NT2/D1 (cell line): ENCODE data around the gene PARP16.

Source experiments
- SUZ12 ChIP-seq: IDR thresholded peaks from 2 replicates; pipeline ENCODE4 v1.6.1; 2011; ENCODE audit not compliant: insufficient read length, insufficient read depth; ENCODE audit errors: extremely low read depth
- YY1 ChIP-seq: IDR thresholded peaks from 2 replicates; pipeline ENCODE4 v1.6.1; 2011; ENCODE audit not compliant: insufficient read length, insufficient read depth
- ZNF274 ChIP-seq: IDR thresholded peaks from 2 replicates; pipeline ENCODE4 v1.6.1; 2011; ENCODE audit warnings: mild to moderate bottlenecking, low read depth, low read length

DNA sequence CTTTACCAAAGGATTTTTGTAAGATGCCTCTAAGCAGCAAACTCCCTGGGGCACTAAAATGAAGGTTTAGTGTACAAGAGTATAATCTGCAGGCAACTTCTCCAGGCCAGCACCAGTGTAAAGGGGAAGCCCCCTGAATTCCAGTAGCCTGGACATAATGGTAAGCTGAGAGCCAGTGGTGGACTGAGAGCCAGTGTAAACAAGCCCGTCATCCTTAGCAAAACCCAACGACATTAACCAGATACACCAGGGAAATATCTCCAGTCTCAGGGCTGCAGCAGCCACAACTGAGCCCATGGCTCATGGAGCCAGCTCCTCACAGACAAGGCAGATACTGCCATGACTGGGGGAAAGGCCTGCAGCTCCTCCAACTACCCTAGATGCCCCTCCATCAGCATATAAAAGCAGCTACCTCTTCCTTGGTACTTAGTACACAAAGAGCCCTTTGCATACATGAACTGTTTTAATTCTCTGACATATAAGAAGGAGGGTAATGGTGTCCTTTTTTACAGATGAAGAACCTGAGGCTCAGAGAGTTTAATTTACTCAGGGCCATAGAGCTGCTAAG is 21.7 kb downstream of the PARP16 start:
- TF ChIP-seq ZNF274 (no peak), SUZ12 (no peak), YY1 (no peak)
